ENCODE measurements around the gene FBLN2.

The FBLN2 gene

DNA sequence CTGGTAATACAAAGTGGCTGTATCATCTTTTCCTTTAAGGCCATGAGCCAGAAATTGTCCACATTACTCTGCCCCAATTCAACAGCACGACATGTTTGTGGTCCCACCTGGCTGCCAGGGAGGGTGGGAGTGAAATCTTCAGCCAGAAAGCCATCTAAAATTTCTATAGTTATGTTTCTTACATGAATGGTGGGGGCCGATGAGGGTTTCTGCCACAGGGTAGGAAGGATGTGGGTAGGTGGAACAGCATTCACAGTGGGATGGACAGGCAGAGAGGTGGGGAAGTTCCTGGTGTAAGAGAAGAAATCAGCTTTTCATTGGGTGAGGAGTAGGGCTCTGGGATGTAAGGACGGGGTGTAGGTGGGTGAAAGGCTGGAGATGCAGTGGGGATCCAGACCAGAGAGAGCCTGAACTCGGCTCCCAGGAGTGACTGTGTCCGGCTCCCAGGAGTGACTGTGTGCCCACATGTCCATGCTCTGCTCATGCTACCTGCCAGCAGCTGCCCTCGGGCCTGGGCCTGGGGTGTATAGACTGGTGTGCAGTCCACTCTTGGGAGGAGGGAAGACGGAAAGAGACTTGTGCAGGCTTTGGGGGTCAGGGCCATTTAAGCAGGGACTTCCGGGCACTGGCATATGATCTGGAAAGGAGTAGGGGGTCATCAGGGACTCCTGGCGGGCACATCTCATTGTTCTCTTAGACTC lies 3.8 kb upstream of the FBLN2 start:
- peaks cover 17% of the 10 kb centered on the region for H3K27me3 ChIP-seq (ENCODE audit: control insufficient read depth, insufficient read depth, low read length)
- H3K9ac ChIP-seq (ENCODE audit: low read length) = no peak overlapping the region
- H3K27ac ChIP-seq (ENCODE audit: low read length) = no peak overlapping the region
- no peaks in the 10 kb centered on the region for H3K9me3 ChIP-seq (ENCODE audit: control insufficient read depth, low read depth, low read length)
- no peaks in the 10 kb centered on the region for H3K36me3 ChIP-seq (ENCODE audit: control insufficient read depth, low read depth, low read length)
- no peaks in the 10 kb centered on the region for H3K4me1 ChIP-seq (ENCODE audit: control insufficient read depth, low read depth, low read length)
- H3K4me3 ChIP-seq (ENCODE audit: low read length) = no peak overlapping the region

DNA sequence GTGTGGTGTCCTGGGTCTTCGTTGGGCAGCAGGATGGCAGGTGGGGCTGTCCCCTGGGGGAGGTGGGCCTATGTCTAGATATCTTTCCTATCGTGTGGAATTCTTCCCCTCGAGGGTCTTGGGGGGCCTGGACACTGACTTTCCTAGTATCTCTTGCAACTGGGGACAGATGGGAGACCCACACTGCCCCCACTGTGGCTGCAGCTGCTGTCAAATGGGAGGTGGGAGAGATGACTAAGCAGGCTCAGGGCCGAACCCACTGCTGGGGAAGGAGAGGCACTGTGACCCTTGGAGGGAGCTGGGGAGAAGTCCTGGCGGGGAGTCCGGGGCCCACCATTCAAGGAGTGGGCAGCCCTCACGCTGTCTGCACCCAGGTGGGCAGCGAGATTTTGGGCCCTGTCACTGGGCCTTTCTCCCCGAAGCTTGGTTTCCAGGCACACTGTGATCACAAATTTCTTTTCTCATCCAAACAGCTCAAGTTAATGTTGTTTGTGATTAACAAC lies 2.9 kb upstream of the FBLN2 start:
- Histone ChIP-seq H3K9ac (ENCODE audit: low read length) (no peak overlapping the region), H3K4me1 (ENCODE audit: control insufficient read depth, low read depth, low read length) (no peaks in the 10 kb centered on the region), H3K27ac (ENCODE audit: low read length) (no peak overlapping the region), H3K9me3 (ENCODE audit: control insufficient read depth, low read depth, low read length) (no peaks in the 10 kb centered on the region), H3K36me3 (ENCODE audit: control insufficient read depth, low read depth, low read length) (no peaks in the 10 kb centered on the region), H3K4me3 (ENCODE audit: low read length) (no peak overlapping the region), H3K27me3 (ENCODE audit: control insufficient read depth, insufficient read depth, low read length) (peaks cover 20% of the 10 kb centered on the region)

DNA sequence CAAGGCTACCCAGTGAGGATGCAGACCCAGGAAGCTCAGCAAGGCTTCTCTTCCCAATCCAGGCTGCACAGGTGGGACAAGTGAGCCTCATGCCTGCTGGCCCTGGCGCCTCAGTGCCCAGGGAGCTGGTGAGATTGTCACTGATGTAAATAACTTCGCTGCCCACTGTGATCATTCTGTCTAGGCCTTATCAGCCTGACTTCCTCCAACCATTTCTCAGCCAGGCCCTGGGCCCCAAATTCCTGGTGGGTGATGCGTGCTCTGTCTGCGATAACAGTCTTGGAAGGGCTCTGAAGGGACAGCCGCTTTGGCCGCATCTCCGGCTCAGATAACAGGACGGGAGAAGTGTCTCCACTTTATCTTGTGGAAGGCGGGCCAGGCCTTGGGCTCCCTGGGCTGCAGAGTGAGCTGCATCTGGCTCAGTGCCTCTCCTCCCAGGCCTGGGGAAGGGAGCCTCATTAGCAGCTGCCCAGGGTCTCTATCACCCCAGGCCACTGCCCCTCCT lies 2.2 kb upstream of the FBLN2 start:
- no peak overlapping the region for H3K9ac ChIP-seq (ENCODE audit: low read length)
- no peaks in the 10 kb centered on the region for H3K36me3 ChIP-seq (ENCODE audit: control insufficient read depth, low read depth, low read length)
- H3K9me3 ChIP-seq (ENCODE audit: control insufficient read depth, low read depth, low read length) = no peaks in the 10 kb centered on the region
- H3K27ac ChIP-seq (ENCODE audit: low read length) = no peak overlapping the region
- no peaks in the 10 kb centered on the region for H3K4me1 ChIP-seq (ENCODE audit: control insufficient read depth, low read depth, low read length)
- H3K27me3 ChIP-seq (ENCODE audit: control insufficient read depth, insufficient read depth, low read length) = peaks cover 20% of the 10 kb centered on the region
- no peak overlapping the region for H3K4me3 ChIP-seq (ENCODE audit: low read length)

DNA sequence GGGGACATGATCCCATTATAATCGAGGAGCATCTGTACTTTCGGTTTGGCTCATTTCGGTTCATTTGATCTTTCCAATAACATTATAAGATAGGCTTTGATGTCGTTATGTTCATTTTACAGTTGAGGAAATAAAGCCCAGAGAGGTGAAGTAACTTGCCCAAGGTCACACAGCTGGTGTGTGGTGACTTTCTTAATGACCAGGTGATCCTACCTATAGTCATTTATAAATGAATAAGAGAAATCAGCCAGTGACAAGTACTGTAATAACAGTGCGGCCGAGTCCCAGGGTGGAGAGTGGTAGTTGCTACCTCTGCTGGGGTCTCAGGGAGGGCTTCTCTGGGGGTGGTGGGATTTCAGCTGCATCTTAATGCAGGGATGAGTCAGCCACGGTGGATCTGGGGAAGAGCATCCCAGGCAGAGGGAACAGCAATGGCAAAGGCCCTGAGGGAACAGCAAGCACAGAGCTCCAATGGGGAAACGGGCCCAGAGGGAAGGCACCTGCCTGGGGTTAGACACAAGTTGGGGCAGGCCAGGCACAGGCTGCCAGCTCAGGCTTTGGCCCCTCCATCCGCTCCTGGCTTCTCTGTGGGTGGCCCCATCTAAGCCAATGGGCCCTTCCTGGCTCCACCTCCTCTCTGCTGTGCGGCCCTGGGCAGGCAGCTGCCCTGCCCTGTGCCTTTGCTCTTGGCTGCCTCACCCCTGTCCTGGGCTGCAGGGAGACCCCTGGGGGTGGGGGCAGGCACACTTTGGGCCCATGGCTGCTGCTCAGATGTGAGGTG lies 1.1 kb upstream of the FBLN2 start:
- Histone ChIP-seq H3K9ac (ENCODE audit: low read length) (no peak overlapping the region), H3K27ac (ENCODE audit: low read length) (no peak overlapping the region), H3K9me3 (ENCODE audit: control insufficient read depth, low read depth, low read length) (no peaks in the 10 kb centered on the region), H3K36me3 (ENCODE audit: control insufficient read depth, low read depth, low read length) (no peaks in the 10 kb centered on the region), H3K4me1 (ENCODE audit: control insufficient read depth, low read depth, low read length) (no peaks in the 10 kb centered on the region), H3K27me3 (ENCODE audit: control insufficient read depth, insufficient read depth, low read length) (peaks cover 20% of the 10 kb centered on the region), H3K4me3 (ENCODE audit: low read length) (no peak overlapping the region)

DNA sequence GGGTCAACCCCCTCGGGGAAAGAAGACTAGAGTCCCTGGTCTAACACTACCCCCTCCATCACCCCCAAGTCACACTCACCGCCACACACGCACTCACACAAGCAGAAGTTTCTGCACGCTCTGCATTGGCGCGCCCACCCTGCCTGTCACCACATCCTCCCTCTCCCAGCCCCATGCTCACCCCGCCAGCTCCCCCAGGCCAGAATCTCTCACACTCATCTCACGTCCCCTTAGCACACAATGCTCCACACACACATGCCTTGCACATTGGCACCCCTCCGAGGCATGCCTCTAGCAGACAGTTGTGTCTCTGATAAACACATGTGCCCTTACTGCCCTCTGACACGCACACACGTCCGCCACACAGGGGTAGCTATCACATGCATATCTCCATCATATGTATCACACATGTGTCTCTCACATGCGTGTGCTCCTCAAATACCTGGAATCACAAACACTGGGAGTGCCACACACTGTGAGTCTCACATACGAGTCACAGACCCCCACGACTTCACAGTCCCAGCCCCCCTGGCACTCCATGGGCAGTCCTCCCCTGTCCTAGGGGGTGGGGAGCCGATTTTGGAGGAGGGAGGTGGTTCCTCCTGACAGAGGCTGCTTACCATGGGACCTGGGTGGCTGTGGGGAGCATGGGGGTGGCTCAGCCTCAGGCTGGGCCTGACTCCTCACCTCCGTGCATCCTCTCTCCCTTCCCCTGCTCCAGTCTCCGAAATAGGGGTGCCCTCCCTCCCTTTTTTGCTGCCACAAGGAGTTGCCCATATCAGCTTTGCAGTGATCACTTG lies 898 bp downstream of the FBLN2 start:
- no peak overlapping the region for H3K27ac ChIP-seq (ENCODE audit: low read length)
- no peak overlapping the region for H3K4me3 ChIP-seq (ENCODE audit: low read length)
- no peaks in the 10 kb centered on the region for H3K36me3 ChIP-seq (ENCODE audit: control insufficient read depth, low read depth, low read length)
- no peak overlapping the region for H3K9ac ChIP-seq (ENCODE audit: low read length)
- H3K4me1 ChIP-seq (ENCODE audit: control insufficient read depth, low read depth, low read length) = no peaks in the 10 kb centered on the region
- H3K9me3 ChIP-seq (ENCODE audit: control insufficient read depth, low read depth, low read length) = no peaks in the 10 kb centered on the region
- H3K27me3 ChIP-seq (ENCODE audit: control insufficient read depth, insufficient read depth, low read length) = peaks cover 20% of the 10 kb centered on the region

DNA sequence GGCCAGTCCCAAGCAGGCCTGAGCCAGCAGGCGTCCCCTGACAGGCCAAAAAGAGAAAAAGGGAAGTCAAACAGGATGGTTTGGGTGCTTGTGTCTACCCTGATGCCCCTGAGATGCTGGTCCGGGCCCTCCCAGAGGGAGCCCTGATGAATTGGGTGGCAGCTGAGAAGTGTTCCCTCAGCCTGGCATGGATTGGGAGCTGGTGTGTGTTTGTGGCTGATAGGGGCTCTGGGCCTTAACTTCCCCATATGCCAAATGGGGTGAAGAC lies 1.4 kb downstream of the FBLN2 start:
- H3K27me3 ChIP-seq (ENCODE audit: control insufficient read depth, insufficient read depth, low read length) = peaks cover 20% of the 10 kb centered on the region
- H3K36me3 ChIP-seq (ENCODE audit: control insufficient read depth, low read depth, low read length) = no peaks in the 10 kb centered on the region
- no peak overlapping the region for H3K4me3 ChIP-seq (ENCODE audit: low read length)
- H3K4me1 ChIP-seq (ENCODE audit: control insufficient read depth, low read depth, low read length) = no peaks in the 10 kb centered on the region
- H3K27ac ChIP-seq (ENCODE audit: low read length) = no peak overlapping the region
- no peaks in the 10 kb centered on the region for H3K9me3 ChIP-seq (ENCODE audit: control insufficient read depth, low read depth, low read length)
- H3K9ac ChIP-seq (ENCODE audit: low read length) = no peak overlapping the region

DNA sequence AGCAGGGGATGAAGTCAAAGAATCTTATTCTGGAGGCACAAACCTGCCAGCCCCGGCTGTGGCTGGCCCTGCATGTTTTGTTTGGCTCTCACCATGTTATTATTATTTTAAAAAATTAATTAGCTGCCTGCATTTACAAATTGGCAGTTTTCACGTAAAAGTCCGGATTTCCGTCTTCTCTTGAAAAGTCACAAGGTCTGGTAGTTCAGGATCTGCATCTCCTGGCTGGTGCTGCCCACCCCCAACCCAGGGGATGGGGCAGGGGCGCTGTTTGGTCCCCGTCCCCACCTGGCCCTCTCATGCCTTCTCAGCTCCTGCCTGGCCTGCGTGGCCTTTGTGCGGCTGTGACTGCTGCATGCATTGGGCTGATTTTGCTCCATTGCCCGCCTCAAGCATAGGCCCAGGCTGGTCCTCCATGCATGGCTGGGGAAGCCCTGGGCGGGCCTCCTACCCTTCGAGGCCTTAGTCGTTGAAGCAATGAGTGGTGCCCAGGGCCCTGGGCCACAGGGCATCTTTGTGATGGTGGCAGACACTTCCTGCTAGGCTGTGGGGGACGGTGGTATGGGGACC lies 2.0 kb downstream of the FBLN2 start:
- Histone ChIP-seq H3K4me1 (ENCODE audit: control insufficient read depth, low read depth, low read length) (no peaks in the 10 kb centered on the region), H3K9me3 (ENCODE audit: control insufficient read depth, low read depth, low read length) (no peaks in the 10 kb centered on the region), H3K36me3 (ENCODE audit: control insufficient read depth, low read depth, low read length) (no peaks in the 10 kb centered on the region), H3K27me3 (ENCODE audit: control insufficient read depth, insufficient read depth, low read length) (peaks cover 20% of the 10 kb centered on the region), H3K4me3 (ENCODE audit: low read length) (no peak overlapping the region), H3K27ac (ENCODE audit: low read length) (no peak overlapping the region), H3K9ac (ENCODE audit: low read length) (no peak overlapping the region)

DNA sequence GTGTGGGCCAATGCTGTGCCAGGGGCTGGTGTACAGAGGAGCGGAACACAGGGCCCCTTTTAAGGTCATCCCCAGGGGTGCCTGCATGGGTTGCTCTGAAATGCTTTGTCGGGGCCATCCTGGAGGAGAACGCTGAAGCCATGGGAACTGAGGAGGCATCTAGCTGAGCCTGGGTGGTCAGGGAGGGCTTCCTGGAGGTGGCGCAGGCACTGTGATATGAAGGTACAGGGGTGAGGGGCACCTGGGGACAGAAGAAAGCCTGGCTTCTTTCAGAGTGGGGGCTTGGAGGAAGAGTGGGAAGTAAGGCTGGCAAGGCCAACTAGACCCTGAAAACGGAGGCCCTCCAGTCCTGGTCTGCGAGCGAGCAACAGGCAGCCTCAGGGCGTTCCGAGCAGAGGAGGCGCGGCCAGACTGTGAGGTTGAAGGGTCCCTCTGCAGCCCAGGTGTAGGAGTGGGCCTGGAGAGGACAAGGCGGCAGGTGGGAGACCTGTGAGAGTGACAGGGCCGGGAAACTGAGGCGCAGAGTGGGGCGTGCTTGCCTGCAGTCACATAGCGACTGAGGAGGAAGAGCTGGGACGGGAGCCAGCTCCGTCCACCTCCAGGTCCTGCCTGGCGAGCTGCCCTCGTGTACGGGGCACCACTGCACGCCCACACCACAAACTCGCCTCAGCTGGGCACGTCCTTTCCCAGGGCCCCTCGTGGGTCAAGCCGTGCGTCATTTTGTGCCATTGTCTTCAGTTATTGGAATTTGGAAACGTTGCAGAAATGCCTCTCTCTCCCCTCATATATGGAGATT lies 4.1 kb downstream of the FBLN2 start:
- no peak overlapping the region for H3K4me3 ChIP-seq (ENCODE audit: low read length)
- H3K9ac ChIP-seq (ENCODE audit: low read length) = no peak overlapping the region
- peaks cover 10% of the 10 kb centered on the region for H3K4me1 ChIP-seq (ENCODE audit: control insufficient read depth, low read depth, low read length)
- no peaks in the 10 kb centered on the region for H3K9me3 ChIP-seq (ENCODE audit: control insufficient read depth, low read depth, low read length)
- no peak overlapping the region for H3K27ac ChIP-seq (ENCODE audit: low read length)
- no peaks in the 10 kb centered on the region for H3K36me3 ChIP-seq (ENCODE audit: control insufficient read depth, low read depth, low read length)
- H3K27me3 ChIP-seq (ENCODE audit: control insufficient read depth, insufficient read depth, low read length) = peaks cover 20% of the 10 kb centered on the region

DNA sequence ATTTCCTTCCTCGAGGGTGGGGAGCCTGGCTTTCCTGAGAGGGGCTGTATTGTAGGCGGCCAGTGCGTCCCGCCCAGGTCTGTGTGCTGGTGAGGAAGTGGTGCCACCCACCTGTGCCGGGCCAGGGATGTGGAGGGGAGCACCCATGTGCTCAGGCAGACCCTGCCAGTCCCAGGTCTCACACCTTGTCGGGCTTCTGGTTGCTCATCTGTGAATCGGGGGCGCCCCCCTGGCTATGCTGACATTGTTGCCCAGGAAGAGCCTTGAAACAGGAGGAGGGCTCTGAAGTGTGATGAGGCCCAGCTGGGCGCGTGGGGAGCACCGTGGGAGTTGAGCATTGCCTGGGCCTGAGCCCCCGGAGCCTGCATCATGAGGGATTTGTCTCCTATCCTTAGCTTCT lies 4.8 kb downstream of the FBLN2 start:
- H3K36me3 ChIP-seq (ENCODE audit: control insufficient read depth, low read depth, low read length) = no peaks in the 10 kb centered on the region
- peaks cover 10% of the 10 kb centered on the region for H3K4me1 ChIP-seq (ENCODE audit: control insufficient read depth, low read depth, low read length)
- H3K9ac ChIP-seq (ENCODE audit: low read length) = no peak overlapping the region
- no peaks in the 10 kb centered on the region for H3K9me3 ChIP-seq (ENCODE audit: control insufficient read depth, low read depth, low read length)
- H3K4me3 ChIP-seq (ENCODE audit: low read length) = no peak overlapping the region
- H3K27me3 ChIP-seq (ENCODE audit: control insufficient read depth, insufficient read depth, low read length) = peaks cover 13% of the 10 kb centered on the region
- no peak overlapping the region for H3K27ac ChIP-seq (ENCODE audit: low read length)

DNA sequence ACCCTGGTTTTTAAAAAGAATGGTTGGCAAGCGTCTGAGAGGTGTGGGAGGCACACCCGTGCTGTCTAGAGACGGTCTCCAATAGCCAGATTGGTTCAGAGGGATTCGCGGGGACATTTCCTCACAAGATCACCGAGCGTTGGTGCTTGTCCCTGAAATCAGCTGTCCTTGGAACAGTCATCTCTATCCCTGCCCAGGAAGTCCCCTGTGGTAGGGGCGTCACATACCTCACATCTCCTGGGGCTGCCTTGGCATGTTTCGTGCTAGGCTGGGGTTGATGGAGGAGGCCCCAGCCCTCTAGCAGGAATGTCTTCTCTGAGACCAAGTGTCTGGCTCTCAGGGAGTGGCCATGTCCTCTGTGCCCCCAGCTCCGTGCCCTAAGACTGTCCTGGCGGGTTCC lies 6.8 kb downstream of the FBLN2 start:
- H3K27ac ChIP-seq (ENCODE audit: low read length) = no peak overlapping the region
- H3K27me3 ChIP-seq (ENCODE audit: control insufficient read depth, insufficient read depth, low read length) = no peaks in the 10 kb centered on the region
- no peaks in the 10 kb centered on the region for H3K9me3 ChIP-seq (ENCODE audit: control insufficient read depth, low read depth, low read length)
- no peak overlapping the region for H3K4me3 ChIP-seq (ENCODE audit: low read length)
- no peaks in the 10 kb centered on the region for H3K36me3 ChIP-seq (ENCODE audit: control insufficient read depth, low read depth, low read length)
- H3K9ac ChIP-seq (ENCODE audit: low read length) = no peak overlapping the region
- H3K4me1 ChIP-seq (ENCODE audit: control insufficient read depth, low read depth, low read length) = peaks cover 10% of the 10 kb centered on the region

DNA sequence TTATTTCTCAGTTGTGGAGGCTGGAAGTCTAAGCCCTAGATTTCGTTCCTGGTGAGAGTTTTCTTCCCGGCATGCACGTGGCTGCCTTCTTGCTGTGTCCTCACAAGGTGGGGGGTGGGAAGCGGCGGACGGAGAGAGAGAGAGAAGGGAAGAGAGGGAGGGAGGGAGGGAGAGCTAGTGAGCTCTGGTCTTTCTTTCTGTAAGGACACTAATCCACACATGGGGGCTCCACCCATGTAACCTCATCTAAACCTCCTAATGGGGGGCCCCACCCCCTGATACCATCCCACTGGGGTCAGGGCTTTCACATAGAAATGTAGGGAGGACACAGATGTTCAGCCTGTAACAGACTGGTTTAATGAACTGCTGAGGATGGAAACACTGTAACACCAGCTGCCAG lies 7.3 kb downstream of the FBLN2 start:
- Histone ChIP-seq H3K4me3 (ENCODE audit: low read length) (no peak overlapping the region), H3K27ac (ENCODE audit: low read length) (no peak overlapping the region), H3K9ac (ENCODE audit: low read length) (no peak overlapping the region)

More for the DNA sequence above, 7.3 kb downstream of the FBLN2 start:
- Histone ChIP-seq H3K4me1 (ENCODE audit: control insufficient read depth, low read depth, low read length) (peaks cover 10% of the 10 kb centered on the region), H3K27me3 (ENCODE audit: control insufficient read depth, insufficient read depth, low read length) (no peaks in the 10 kb centered on the region), H3K36me3 (ENCODE audit: control insufficient read depth, low read depth, low read length) (no peaks in the 10 kb centered on the region), H3K9me3 (ENCODE audit: control insufficient read depth, low read depth, low read length) (no peaks in the 10 kb centered on the region)
